PFSK-1 (cell line): ENCODE data around the gene TEX2.

Experiments used
- POLR2AphosphoS5 ChIP-seq: IDR thresholded peaks from 2 replicates; pipeline ENCODE4 v1.6.1; 2012; ENCODE audit warnings: low read depth, mild to moderate bottlenecking, control low read depth, low read length, moderate library complexity
- TAF1 ChIP-seq: IDR thresholded peaks from 2 replicates; pipeline ENCODE4 v1.6.1; 2012; ENCODE audit warnings: low read length, control low read depth, borderline replicate concordance; ENCODE audit not compliant: insufficient read depth
- TF ChIP-seq, protein P1 (sequence below), 2 experiments: IDR thresholded peaks; 2 replicates each; pipeline versions ENCODE4 v1.6.1 to v1.8.0; 2011 to 2012; ENCODE audit warnings: low read depth in 2 of 2, low read length in 2 of 2, control low read depth in 1 of 2, inconsistent platforms in 1 of 2, mild to moderate bottlenecking in 1 of 2, moderate library complexity in 1 of 2; ENCODE audit not compliant: insufficient read depth in 1 of 2

DNA sequence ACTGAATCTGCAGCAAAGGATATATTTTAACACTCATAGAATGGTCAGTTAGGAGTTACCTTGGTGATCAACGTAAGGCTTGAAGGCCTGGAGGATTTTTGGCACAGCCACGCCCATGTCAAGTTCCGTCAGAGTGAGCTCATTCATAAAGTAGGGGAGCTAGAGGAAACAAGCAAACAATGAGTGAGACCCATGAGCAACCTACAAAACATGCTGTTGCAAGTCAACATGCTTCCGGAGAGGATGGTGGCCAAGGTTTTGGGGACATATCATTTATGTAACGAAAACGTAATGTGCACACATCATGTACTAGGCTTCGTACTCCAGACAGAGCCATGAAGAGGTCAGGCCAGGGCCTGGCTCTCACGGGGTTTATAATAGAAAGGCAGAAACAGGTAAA lies 92.0 kb downstream of the TEX2 start:
- no peak for TF ChIP-seq POLR2AphosphoS5
- TF ChIP-seq TAF1: no peak
- TF ChIP-seq, protein P1, sequence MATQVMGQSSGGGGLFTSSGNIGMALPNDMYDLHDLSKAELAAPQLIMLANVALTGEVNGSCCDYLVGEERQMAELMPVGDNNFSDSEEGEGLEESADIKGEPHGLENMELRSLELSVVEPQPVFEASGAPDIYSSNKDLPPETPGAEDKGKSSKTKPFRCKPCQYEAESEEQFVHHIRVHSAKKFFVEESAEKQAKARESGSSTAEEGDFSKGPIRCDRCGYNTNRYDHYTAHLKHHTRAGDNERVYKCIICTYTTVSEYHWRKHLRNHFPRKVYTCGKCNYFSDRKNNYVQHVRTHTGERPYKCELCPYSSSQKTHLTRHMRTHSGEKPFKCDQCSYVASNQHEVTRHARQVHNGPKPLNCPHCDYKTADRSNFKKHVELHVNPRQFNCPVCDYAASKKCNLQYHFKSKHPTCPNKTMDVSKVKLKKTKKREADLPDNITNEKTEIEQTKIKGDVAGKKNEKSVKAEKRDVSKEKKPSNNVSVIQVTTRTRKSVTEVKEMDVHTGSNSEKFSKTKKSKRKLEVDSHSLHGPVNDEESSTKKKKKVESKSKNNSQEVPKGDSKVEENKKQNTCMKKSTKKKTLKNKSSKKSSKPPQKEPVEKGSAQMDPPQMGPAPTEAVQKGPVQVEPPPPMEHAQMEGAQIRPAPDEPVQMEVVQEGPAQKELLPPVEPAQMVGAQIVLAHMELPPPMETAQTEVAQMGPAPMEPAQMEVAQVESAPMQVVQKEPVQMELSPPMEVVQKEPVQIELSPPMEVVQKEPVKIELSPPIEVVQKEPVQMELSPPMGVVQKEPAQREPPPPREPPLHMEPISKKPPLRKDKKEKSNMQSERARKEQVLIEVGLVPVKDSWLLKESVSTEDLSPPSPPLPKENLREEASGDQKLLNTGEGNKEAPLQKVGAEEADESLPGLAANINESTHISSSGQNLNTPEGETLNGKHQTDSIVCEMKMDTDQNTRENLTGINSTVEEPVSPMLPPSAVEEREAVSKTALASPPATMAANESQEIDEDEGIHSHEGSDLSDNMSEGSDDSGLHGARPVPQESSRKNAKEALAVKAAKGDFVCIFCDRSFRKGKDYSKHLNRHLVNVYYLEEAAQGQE (IDR thresholded peaks at IDR 0.05; ENCODE audit: insufficient read depth in 1 of 2, low read depth in 2 of 2, low read length in 2 of 2): no peak
